Liver (tissue), 9 donors: ENCODE measurements around the gene GPR68. TPM values are rescaled to one million over a fixed set of nuclear protein-coding genes. Genes with fewer than 3 reads are reported as not detected.
"Not testable (repeated sequence)": the region's sequence is repeated elsewhere in the genome, so short reads cannot be mapped to it uniquely, and the experiment has no call there.

ENCODE experiments used
- DNase-seq: peaks from one replicate; pipeline ENCODE4 v3.0.0-alpha.2; 2017; ENCODE audit warnings: low spot score
- H3K27ac ChIP-seq, 2 donors: one replicate each; pipeline ENCODE4 v1.7.0; 2013; ENCODE audit warnings: inconsistent platforms in 2 of 2, low read length in 2 of 2, control low read depth in 1 of 2, low read depth in 1 of 2, mild to moderate bottlenecking in 1 of 2
- H3K27me3 ChIP-seq, 4 donors: one replicate each; pipeline versions ENCODE4 v1.6.1 to v1.7.0; 2013; ENCODE audit warnings: low read length in 3 of 4, inconsistent platforms in 1 of 4, mild to moderate bottlenecking in 1 of 4, moderate library complexity in 1 of 4; ENCODE audit not compliant: control insufficient read depth in 4 of 4, insufficient read depth in 4 of 4
- H3K36me3 ChIP-seq, 4 donors: one replicate each; pipeline versions ENCODE4 v1.6.1 to v1.7.0; 2013; ENCODE audit warnings: low read length in 3 of 4, mild to moderate bottlenecking in 3 of 4, low read depth in 1 of 4, moderate library complexity in 1 of 4; ENCODE audit not compliant: control insufficient read depth in 4 of 4, insufficient read depth in 3 of 4
- H3K4me1 ChIP-seq, 4 donors: one replicate each; pipeline versions ENCODE4 v1.6.1 to v1.7.0; 2013; ENCODE audit warnings: low read length in 3 of 4, mild to moderate bottlenecking in 3 of 4, moderate library complexity in 1 of 4; ENCODE audit not compliant: control insufficient read depth in 4 of 4, insufficient read depth in 4 of 4
- H3K4me3 ChIP-seq, 3 donors: one replicate each; pipeline versions ENCODE4 v1.6.1 to v1.7.0; 2013; ENCODE audit warnings: low read length in 3 of 3, control low read depth in 1 of 3, low read depth in 1 of 3, mild to moderate bottlenecking in 1 of 3
- H3K9ac ChIP-seq, 2 donors: one replicate each; pipeline ENCODE4 v1.7.0; 2013; ENCODE audit warnings: low read length in 2 of 2, mild to moderate bottlenecking in 2 of 2, moderate library complexity in 2 of 2, control low read depth in 1 of 2, low read depth in 1 of 2
- H3K9me3 ChIP-seq, 4 donors: one replicate each; pipeline versions ENCODE4 v1.6.1 to v1.7.0; 2013; ENCODE audit warnings: low read length in 3 of 4; ENCODE audit not compliant: control insufficient read depth in 4 of 4
- ATF3 ChIP-seq: IDR thresholded peaks from 2 replicates; pipeline ENCODE4 v1.6.1; 2016; ENCODE audit warnings: antibody characterized with exemption
- CTCF ChIP-seq: fragments of 150-350 bp; IDR thresholded peaks from 2 replicates; pipeline ENCODE4 v1.5.1; 2017; ENCODE audit warnings: improper control_type of control experiment, low read depth, low read length; ENCODE audit not compliant: missing input control
- EGR1 ChIP-seq, 2 donors: IDR thresholded peaks; 2 replicates each; pipeline ENCODE4 v1.6.1; 2016 to 2018; ENCODE audit warnings: antibody characterized with exemption in 2 of 2, low read depth in 2 of 2
- FOXA1 ChIP-seq: IDR thresholded peaks from 2 replicates; pipeline ENCODE4 v1.6.1; 2016; ENCODE audit warnings: antibody characterized with exemption
- FOXA2 ChIP-seq: IDR thresholded peaks from 2 replicates; pipeline ENCODE4 v1.6.1; 2016; ENCODE audit warnings: antibody characterized with exemption
- GABPA ChIP-seq, 2 donors: IDR thresholded peaks in 1 of 2; conservative IDR thresholded peaks in 1 of 2; 2 replicates each; pipeline ENCODE4 v1.6.1; 2016; ENCODE audit warnings: antibody characterized with exemption in 2 of 2, mild to moderate bottlenecking in 1 of 2, moderate library complexity in 1 of 2
- HNF4A ChIP-seq, 2 donors: conservative IDR thresholded peaks; 2 replicates each; pipeline ENCODE4 v1.6.1; 2016; ENCODE audit warnings: antibody characterized with exemption in 2 of 2, mild to moderate bottlenecking in 2 of 2
- HNF4G ChIP-seq: IDR thresholded peaks from 2 replicates; pipeline ENCODE4 v1.6.1; 2016; ENCODE audit warnings: antibody characterized with exemption
- JUND ChIP-seq, 2 donors: IDR thresholded peaks; 2 replicates each; pipeline ENCODE4 v1.6.1; 2016; ENCODE audit warnings: antibody characterized with exemption in 2 of 2
- MAX ChIP-seq: IDR thresholded peaks from 2 replicates; pipeline ENCODE4 v1.6.1; 2016; ENCODE audit warnings: antibody characterized with exemption
- NR2F2 ChIP-seq: IDR thresholded peaks from 2 replicates; pipeline ENCODE4 v1.6.1; 2016; ENCODE audit warnings: antibody characterized with exemption
- RAD21 ChIP-seq, 2 donors: IDR thresholded peaks; 2 replicates each; pipeline ENCODE4 v1.6.1; 2016; ENCODE audit warnings: antibody characterized with exemption in 2 of 2, mild to moderate bottlenecking in 2 of 2
- REST ChIP-seq: IDR thresholded peaks from 2 replicates; pipeline ENCODE4 v1.6.1; 2016; ENCODE audit warnings: antibody characterized with exemption, mild to moderate bottlenecking
- RXRA ChIP-seq, 2 donors: IDR thresholded peaks; 2 replicates each; pipeline ENCODE4 v1.6.1; 2017 to 2018; ENCODE audit warnings: antibody characterized with exemption in 2 of 2, mild to moderate bottlenecking in 1 of 2
- SP1 ChIP-seq: IDR thresholded peaks from 2 replicates; pipeline ENCODE4 v1.6.1; 2018; ENCODE audit warnings: antibody characterized with exemption, mild to moderate bottlenecking
- TAF1 ChIP-seq: conservative IDR thresholded peaks from 2 replicates; pipeline ENCODE4 v1.6.1; 2016; ENCODE audit warnings: antibody characterized with exemption, mild to moderate bottlenecking
- YY1 ChIP-seq: IDR thresholded peaks from 2 replicates; pipeline ENCODE4 v1.6.1; 2016; ENCODE audit warnings: antibody characterized with exemption, mild to moderate bottlenecking
- ZBTB33 ChIP-seq: IDR thresholded peaks from 2 replicates; pipeline ENCODE4 v1.6.1; 2016; ENCODE audit warnings: antibody characterized with exemption
- WGBS: extraction: QIAGEN DNeasy Blood & Tissue Kit; methylation state at CpG from one replicate; pipeline ENCODE4 v1.1.7; 2013; 5-methylcytosine and 5-hydroxymethylcytosine counted together
- polyA plus RNA-seq, 2 donors: library from polyadenylated mRNA; stranded (reverse) in 1 of 2; unstranded in 1 of 2; fragments of 200-250 nt in 1 of 2; fragments of >200 nt in 1 of 2; fragmentation: Nextera tagmentation in 1 of 2; extraction: Ambion mirVana in 1 of 2; gene quantifications; one replicate each; pipeline versions ENCODE4 v1.2.1 to v1.2.3, GENCODE V29; 2013 to 2015
- total RNA-seq, 2 donors: library from RNA; depleted of rRNA; stranded (reverse); fragments of >200 nt; gene quantifications; one replicate each; pipeline ENCODE4 v1.2.3, GENCODE V29; 2014
- donor health status: healthy.
- donor health status: healthy.
- donor health status: healthy.
- donor health status: healthy.
- donor health status: healthy.

The GPR68 gene
- total and polyA plus RNA-seq, 4 donors, result 0.17 to 0.37 (median 0.33) TPM; not detected in 1

GRCh38 chr14:91246051-91246852, 1.7 kb upstream of the GPR68 start:
- H3K27ac ChIP-seq, result no peak overlapping the region
- H3K27me3 ChIP-seq, result no peaks in the 10 kb centered on the region
- H3K4me3 ChIP-seq, result no peak overlapping the region
- 94% methylated on average over 15 of the region's 15 CpGs for WGBS
- H3K36me3 ChIP-seq, result no peaks in the 10 kb centered on the region
- H3K4me1 ChIP-seq, result peaks cover 0 to 6% (median 0%) of the 10 kb centered on the region in 4 donors
- no peaks in the 10 kb centered on the region for H3K9me3 ChIP-seq
- no peak overlapping the region for H3K9ac ChIP-seq
- TF ChIP-seq RAD21 (IDR thresholded peaks at IDR 0.05) (no peak), ATF3 (no peak), GABPA (IDR thresholded peaks at IDR 0.05 in 1 of 2, conservative IDR thresholded peaks at IDR 0.05 in 1 of 2) (no peak), YY1 (no peak), HNF4A (conservative IDR thresholded peaks at IDR 0.05) (no peak), EGR1 (IDR thresholded peaks at IDR 0.05; ENCODE audit: low read depth in 2 of 2) (no peak), MAX (no peak), REST (no peak), TAF1 (no peak), FOXA2 (no peak), CTCF (no peak), ZBTB33 (no peak), HNF4G (no peak), RXRA (IDR thresholded peaks at IDR 0.05) (no peak), JUND (IDR thresholded peaks at IDR 0.05) (no peak), SP1 (no peak), FOXA1 (no peak), NR2F2 (no peak)
- no peak for DNase-seq

- not testable (repeated sequence) for H3K36me3 ChIP-seq, DNase-seq, H3K9me3 ChIP-seq, H3K4me1 ChIP-seq, H3K4me3 ChIP-seq, H3K9ac ChIP-seq, H3K27me3 ChIP-seq
- WGBS, result 95% methylated on average over 8 of the region's 8 CpGs
- peak overlapping the region in 1 of 2 donors; percentile 36 for H3K27ac ChIP-seq
Observed at GRCh38 chr14:91245616-91246015, 1.1 kb upstream of the GPR68 start.
